Suppressor macrophage (primary cell): Measurements from ENCODE around the gene SUSD6.

ENCODE experiments used
- DNase-seq, 4 experiments: peaks; one replicate each; pipeline ENCODE4 v3.0.0-alpha.2; 2020 to 2022
- total RNA-seq, 17 experiments: gene quantifications; one replicate each; lab custom pipeline; 2026; ENCODE audit warnings: mixed read lengths in 6 of 17, inconsistent platforms in 3 of 17; lab: John Stamatoyannopoulos, UW

Gene SUSD6
- total RNA-seq, result 93.1 to 286 (median 163) reads per million in 17 experiments

GRCh38 chr14:69611172-69612013, at the start of gene SUSD6:
SUSD6 (plus strand) TSS chr14:69611596; CDS start chr14:69658593, 46,997 bp downstream.
- peak; percentile 94 to 98 (median 96) for DNase-seq

- no peak for DNase-seq
Measured at GRCh38 chr14:69561893-69562292, 49.5 kb upstream of the SUSD6 start.

GRCh38 chr14:69567563-69567962, 43.8 kb upstream of the SUSD6 start:
- DNase-seq, result no peak

- DNase-seq, result no peak
Measured at GRCh38 chr14:69569859-69570258, 41.5 kb upstream of the SUSD6 start.

- no peak for DNase-seq
Measured at GRCh38 chr14:69570836-69571330, 40.5 kb upstream of the SUSD6 start.

GRCh38 chr14:69571449-69572029, 39.9 kb upstream of the SUSD6 start:
- no peak for DNase-seq

- DNase-seq, result peak in 3 of 4 experiments; percentile 20 to 58 (median 46)
Measured at GRCh38 chr14:69572030-69572840, 39.2 kb upstream of the SUSD6 start.

- DNase-seq, result no peak
Measured at GRCh38 chr14:69572841-69573135, 38.6 kb upstream of the SUSD6 start.

GRCh38 chr14:69573205-69573830, 38.1 kb upstream of the SUSD6 start:
- no peak for DNase-seq

- DNase-seq, result no peak
Measured at GRCh38 chr14:69573831-69574262, 37.5 kb upstream of the SUSD6 start.

- peak; percentile 62 to 81 (median 72) for DNase-seq
Measured at GRCh38 chr14:69574263-69574953, 37.0 kb upstream of the SUSD6 start, which contains the start of gene CCDC177. CCDC177 (minus strand) TSS chr14:69574871; CDS start chr14:69573622, 1,249 bp downstream.

- no peak for DNase-seq
Measured at GRCh38 chr14:69574954-69575295, 36.5 kb upstream of the SUSD6 start.

GRCh38 chr14:69579476-69579875, 31.9 kb upstream of the SUSD6 start:
- DNase-seq, result no peak

GRCh38 chr14:69580009-69580577, 31.3 kb upstream of the SUSD6 start:
- DNase-seq, result peak; percentile 42 to 72 (median 56)

GRCh38 chr14:69581316-69581935, 30.0 kb upstream of the SUSD6 start:
- no peak for DNase-seq

GRCh38 chr14:69582212-69582611, 29.2 kb upstream of the SUSD6 start:
- DNase-seq, result no peak

GRCh38 chr14:69582829-69583228, 28.6 kb upstream of the SUSD6 start:
- DNase-seq, result no peak

- no peak for DNase-seq
Measured at GRCh38 chr14:69584389-69584788, 27.0 kb upstream of the SUSD6 start.

GRCh38 chr14:69586404-69586803, 25.0 kb upstream of the SUSD6 start:
- DNase-seq, result peak in 2 of 4 experiments; percentile 20 to 27

- no peak for DNase-seq
Measured at GRCh38 chr14:69587389-69587788, 24.0 kb upstream of the SUSD6 start.

- DNase-seq, result no peak
Measured at GRCh38 chr14:69591317-69591716, 20.1 kb upstream of the SUSD6 start.
